ENCODE results near the gene A2ML1.
"Not testable (repeated sequence)": the region's sequence is repeated elsewhere in the genome, so short reads cannot be mapped to it uniquely, and the experiment has no call there.

Gene A2ML1

GRCh38 chr12:8796831-8797626 lies 25.4 kb upstream of the A2ML1 start:
- no peak overlapping the region for H3K27ac ChIP-seq
- peaks cover 0 to 4% of the 10 kb centered on the region in 2 experiments for H3K4me1 ChIP-seq (ENCODE audit: control insufficient read depth in 1 of 2, insufficient read depth in 1 of 2, low read depth in 1 of 2, low read length in 1 of 2)
- no peaks in the 10 kb centered on the region for H3K9me3 ChIP-seq
- no peaks in the 10 kb centered on the region for H3K27me3 ChIP-seq
- H3K36me3 ChIP-seq = no peaks in the 10 kb centered on the region
- TF ChIP-seq CTCF (IDR thresholded peaks at IDR 0.05) = no peak
- H3K4me3 ChIP-seq (ENCODE audit: low read depth in 1 of 2, low read length in 1 of 2) = no peak overlapping the region

- H3K4me1 ChIP-seq (ENCODE audit: control insufficient read depth in 1 of 2, insufficient read depth in 1 of 2, low read depth in 1 of 2, low read length in 1 of 2); H3K27ac ChIP-seq; H3K36me3 ChIP-seq; H3K27me3 ChIP-seq; H3K4me3 ChIP-seq (ENCODE audit: low read depth in 1 of 2, low read length in 1 of 2); H3K9me3 ChIP-seq: not testable (repeated sequence)
Observed at GRCh38 chr12:8801213-8801612, 21.2 kb upstream of the A2ML1 start.

GRCh38 chr12:8804833-8805232 lies 17.6 kb upstream of the A2ML1 start:
- not testable (repeated sequence) for H3K36me3 ChIP-seq; H3K27ac ChIP-seq; H3K9me3 ChIP-seq; H3K27me3 ChIP-seq; H3K4me3 ChIP-seq (ENCODE audit: low read depth in 1 of 2, low read length in 1 of 2)
- H3K4me1 ChIP-seq (ENCODE audit: control insufficient read depth in 1 of 2, insufficient read depth in 1 of 2, low read depth in 1 of 2, low read length in 1 of 2) = peaks cover 9 to 11% of the 10 kb centered on the region in 2 experiments

- H3K4me3 ChIP-seq (ENCODE audit: low read depth in 1 of 2, low read length in 1 of 2); H3K36me3 ChIP-seq; H3K9me3 ChIP-seq; H3K27ac ChIP-seq; H3K27me3 ChIP-seq: not testable (repeated sequence)
- H3K4me1 ChIP-seq (ENCODE audit: control insufficient read depth in 1 of 2, insufficient read depth in 1 of 2, low read depth in 1 of 2, low read length in 1 of 2) = peaks cover 9 to 11% of the 10 kb centered on the region in 2 experiments
Observed at GRCh38 chr12:8805487-8805886, 16.9 kb upstream of the A2ML1 start.

GRCh38 chr12:8807084-8807483 lies 15.3 kb upstream of the A2ML1 start:
- not testable (repeated sequence) for H3K36me3 ChIP-seq; H3K4me3 ChIP-seq (ENCODE audit: low read depth in 1 of 2, low read length in 1 of 2); H3K27me3 ChIP-seq; H3K27ac ChIP-seq; H3K9me3 ChIP-seq
- H3K4me1 ChIP-seq (ENCODE audit: control insufficient read depth in 1 of 2, insufficient read depth in 1 of 2, low read depth in 1 of 2, low read length in 1 of 2) = peaks cover 9 to 11% of the 10 kb centered on the region in 2 experiments

- not testable (repeated sequence) for H3K27ac ChIP-seq; H3K4me3 ChIP-seq (ENCODE audit: low read depth in 1 of 2, low read length in 1 of 2); H3K27me3 ChIP-seq; H3K36me3 ChIP-seq; H3K9me3 ChIP-seq
- H3K4me1 ChIP-seq (ENCODE audit: control insufficient read depth in 1 of 2, insufficient read depth in 1 of 2, low read depth in 1 of 2, low read length in 1 of 2) = peaks cover 11 to 15% of the 10 kb centered on the region in 2 experiments
Observed at GRCh38 chr12:8810112-8810511, 12.3 kb upstream of the A2ML1 start.

- no peak overlapping the region for H3K27ac ChIP-seq
- H3K4me1 ChIP-seq (ENCODE audit: control insufficient read depth in 1 of 2, insufficient read depth in 1 of 2, low read depth in 1 of 2, low read length in 1 of 2) = peaks cover 25 to 29% of the 10 kb centered on the region in 2 experiments
- H3K36me3 ChIP-seq = no peaks in the 10 kb centered on the region
Observed at GRCh38 chr12:8813572-8814357, 8.7 kb upstream of the A2ML1 start.

More at GRCh38 chr12:8813572-8814357, 8.7 kb upstream of the A2ML1 start:
- TF ChIP-seq CTCF (IDR thresholded peaks at IDR 0.05) = no peak
- Histone ChIP-seq H3K4me3 (ENCODE audit: low read depth in 1 of 2, low read length in 1 of 2) (no peak overlapping the region), H3K9me3 (no peaks in the 10 kb centered on the region), H3K27me3 (no peaks in the 10 kb centered on the region)

Data from neutrophil (primary cell).